HG03521 (cell line): ENCODE measurements around the gene CT45A9.
"Not testable (repeated sequence)": the region's sequence is repeated elsewhere in the genome, so short reads cannot be mapped to it uniquely, and the experiment has no call there.

Experiments
- ATAC-seq: cut with Tn5 transposase; IDR thresholded peaks from one replicate; pipeline ENCODE4 v1.9.1; 2021; ENCODE audit warnings: mild to moderate bottlenecking, moderate library complexity; ENCODE audit not compliant: unreplicated experiment

CT45A9 gene

GRCh38 chrX:135871712-135872111 lies at the start of gene CT45A9:
TSS of gene CT45A9 (minus strand) at chrX:135871812. CDS start at chrX:135868061, 3,751 bp downstream.
- ATAC-seq: not testable (repeated sequence)

- not testable (repeated sequence) for ATAC-seq
These were observed 48.9 kb upstream of the CT45A9 start for GRCh38 chrX:135920516-135920915.

GRCh38 chrX:135914404-135914803 lies 42.8 kb upstream of the CT45A9 start:
- ATAC-seq: no peak

- no peak for ATAC-seq
These were observed 38.6 kb upstream of the CT45A9 start for GRCh38 chrX:135910251-135910650.

GRCh38 chrX:135893294-135893817 lies 21.7 kb upstream of the CT45A9 start, which contains the start of the genes CT45A10 and SAGE1:
TSS of gene CT45A10 (minus strand) at chrX:135893444. CDS start at chrX:135885344, 8,100 bp downstream.
TSS of gene SAGE1 (plus strand) at chrX:135893716. CDS start at chrX:135896243, 2,527 bp downstream.
- ATAC-seq: no peak

- no peak for ATAC-seq
These were observed 21.2 kb upstream of the CT45A9 start for GRCh38 chrX:135892781-135893180.

GRCh38 chrX:135890087-135890585 lies 18.5 kb upstream of the CT45A9 start:
- no peak for ATAC-seq

GRCh38 chrX:135888976-135889375 lies 17.4 kb upstream of the CT45A9 start:
- ATAC-seq: not testable (repeated sequence)

GRCh38 chrX:135888230-135888629 lies 16.6 kb upstream of the CT45A9 start:
- ATAC-seq: not testable (repeated sequence)

GRCh38 chrX:135882741-135883140 lies 11.1 kb upstream of the CT45A9 start:
- not testable (repeated sequence) for ATAC-seq

GRCh38 chrX:135854438-135854837 lies 17.2 kb downstream of the CT45A9 start, which contains the start of gene CT45A8:
TSS of gene CT45A8 (minus strand) at chrX:135854538. CDS start at chrX:135850783, 3,755 bp downstream.
- ATAC-seq: not testable (repeated sequence)

GRCh38 chrX:135837180-135837579 lies 34.4 kb downstream of the CT45A9 start, which contains the start of gene CT45A7:
TSS of gene CT45A7 (minus strand) at chrX:135837280. CDS start at chrX:135833533, 3,747 bp downstream.
- not testable (repeated sequence) for ATAC-seq

- not testable (repeated sequence) for ATAC-seq
These were observed 51.7 kb downstream of the CT45A9 start, which contains the start of gene CT45A2 for GRCh38 chrX:135819912-135820311. TSS of gene CT45A2 (minus strand) at chrX:135820012. CDS start at chrX:135816265, 3,747 bp downstream.
